ENCODE measurements around the gene MALT1. TPM values are rescaled to one million over a fixed set of nuclear protein-coding genes. Genes with fewer than 3 reads are reported as not detected.

MALT1 gene
- total RNA-seq, 3 donors from 2014 or later (not counting 1 experiment from before 2014, with no cell fraction given): 49.8 to 55.8 (median 54.5) TPM

- Mint-ChIP-seq H3K9me3 (no peaks in the 10 kb centered on the region), H3K36me3 (no peaks in the 10 kb centered on the region), H3K27me3 (ENCODE audit: low read depth in 2 of 2) (peaks cover 0 to 3% of the 10 kb centered on the region in 2 donors), H3K4me3 (no peak overlapping the region), H3K4me1 (no peaks in the 10 kb centered on the region), H3K27ac (no peak overlapping the region)
- no peak for TF ChIP-seq CTCF (IDR thresholded peaks at IDR 0.05)
- Histone ChIP-seq H3K4me1 (ENCODE audit: control insufficient read depth, insufficient read depth, low read length) (no peaks in the 10 kb centered on the region), H3K27ac (ENCODE audit: low read length) (no peak overlapping the region), H3K27me3 (ENCODE audit: control insufficient read depth, insufficient read depth, low read length) (no peaks in the 10 kb centered on the region), H3K9me3 (ENCODE audit: control insufficient read depth, insufficient read depth, low read length) (no peaks in the 10 kb centered on the region), H3K4me3 (ENCODE audit: low read length) (no peak overlapping the region), H3K36me3 (ENCODE audit: control insufficient read depth, insufficient read depth, low read length) (no peaks in the 10 kb centered on the region)
- DNase-seq: no peak
- intact Hi-C loops (cut with micrococcal nuclease): no loop called here
- ATAC-seq: no peak
- 42% methylated on average over 3 of the region's 4 CpGs for WGBS (ENCODE audit: insufficient coverage)
Measured at GRCh38 chr18:58800582-58800981, 129.3 kb downstream of the MALT1 start.

GRCh38 chr18:58802959-58803358 is 131.7 kb downstream of the MALT1 start:
- 84% methylated on average over 5 of the region's 5 CpGs for WGBS (ENCODE audit: insufficient coverage)
- ATAC-seq: no peak
- Histone ChIP-seq H3K36me3 (ENCODE audit: control insufficient read depth, insufficient read depth, low read length) (no peaks in the 10 kb centered on the region), H3K4me1 (ENCODE audit: control insufficient read depth, insufficient read depth, low read length) (no peaks in the 10 kb centered on the region), H3K4me3 (ENCODE audit: low read length) (no peak overlapping the region), H3K9me3 (ENCODE audit: control insufficient read depth, insufficient read depth, low read length) (no peaks in the 10 kb centered on the region), H3K27ac (ENCODE audit: low read length) (no peak overlapping the region), H3K27me3 (ENCODE audit: control insufficient read depth, insufficient read depth, low read length) (no peaks in the 10 kb centered on the region)
- Mint-ChIP-seq H3K27ac (no peak overlapping the region), H3K9me3 (no peaks in the 10 kb centered on the region), H3K4me1 (no peaks in the 10 kb centered on the region), H3K27me3 (ENCODE audit: low read depth in 2 of 2) (peaks cover 0 to 3% of the 10 kb centered on the region in 2 donors), H3K4me3 (no peak overlapping the region), H3K36me3 (no peaks in the 10 kb centered on the region)
- DNase-seq: no peak
- no peak for TF ChIP-seq CTCF (IDR thresholded peaks at IDR 0.05)
- intact Hi-C loops (cut with micrococcal nuclease): no loop called here

GRCh38 chr18:58803978-58804377 is 132.7 kb downstream of the MALT1 start:
- no peaks in the 10 kb centered on the region for H3K36me3 Mint-ChIP-seq
- no peak overlapping the region for H3K27ac Mint-ChIP-seq
- H3K4me3 Mint-ChIP-seq: no peak overlapping the region
- H3K9me3 Mint-ChIP-seq: no peaks in the 10 kb centered on the region
- TF ChIP-seq CTCF (IDR thresholded peaks at IDR 0.05): no peak
- H3K9me3 ChIP-seq (ENCODE audit: control insufficient read depth, insufficient read depth, low read length): no peaks in the 10 kb centered on the region
- WGBS (ENCODE audit: insufficient coverage): 89% methylated on average over 4 of the region's 4 CpGs
- DNase-seq (no peak), ATAC-seq (no peak)
- H3K36me3 ChIP-seq (ENCODE audit: control insufficient read depth, insufficient read depth, low read length): no peaks in the 10 kb centered on the region
- no peaks in the 10 kb centered on the region for H3K4me1 Mint-ChIP-seq
- H3K4me3 ChIP-seq (ENCODE audit: low read length): no peak overlapping the region
- H3K27ac ChIP-seq (ENCODE audit: low read length): no peak overlapping the region
- intact Hi-C loops (cut with micrococcal nuclease): no loop called here
- H3K4me1 ChIP-seq (ENCODE audit: control insufficient read depth, insufficient read depth, low read length): no peaks in the 10 kb centered on the region
- H3K27me3 ChIP-seq (ENCODE audit: control insufficient read depth, insufficient read depth, low read length): no peaks in the 10 kb centered on the region
- H3K27me3 Mint-ChIP-seq (ENCODE audit: low read depth in 2 of 2): peaks cover 0 to 3% of the 10 kb centered on the region in 2 donors

Other genes starting within 250 kb of the MALT1 start
- gene ALPK2, start 42.4 kb upstream of the MALT1 start, total RNA-seq: under 1 TPM in 2 of 3 donors, not detected in 1; 0.09 to 0.75 TPM
- gene ZNF532, start 193.4 kb downstream of the MALT1 start, total RNA-seq: 10 to 100 TPM in 1 of 3 donors, 1 to 10 TPM in 2; 4.8 to 28.5 (median 6.1) TPM

Data from natural killer cell (primary cell).